ENCODE data around the gene PAFAH2. TPM values are rescaled to one million over a fixed set of nuclear protein-coding genes. Genes with fewer than 3 reads are reported as not detected.

Gene PAFAH2
- total and polyA plus RNA-seq, 8 donors = 0.58 to 25.5 (median 13.0) TPM

- WGBS, 5 donors = 66 to 79% (median 74%) methylated on average over 7 of the region's 7 CpGs
- intact Hi-C loops (cut with DNase I; ENCODE audit: low total_unique reads) = loop anchor here (10.0 kb wide), 1 partner anchor 115 kb away; no protein-coding TSS in a partner anchor
- H3K27me3 ChIP-seq = peaks cover 0 to 15% (median 4%) of the 10 kb centered on the region in 3 donors
- H3K4me3 ChIP-seq = no peak overlapping the region
- no peak for TF ChIP-seq POLR2A (IDR thresholded peaks at IDR 0.05)
- TF ChIP-seq, protein P1, sequence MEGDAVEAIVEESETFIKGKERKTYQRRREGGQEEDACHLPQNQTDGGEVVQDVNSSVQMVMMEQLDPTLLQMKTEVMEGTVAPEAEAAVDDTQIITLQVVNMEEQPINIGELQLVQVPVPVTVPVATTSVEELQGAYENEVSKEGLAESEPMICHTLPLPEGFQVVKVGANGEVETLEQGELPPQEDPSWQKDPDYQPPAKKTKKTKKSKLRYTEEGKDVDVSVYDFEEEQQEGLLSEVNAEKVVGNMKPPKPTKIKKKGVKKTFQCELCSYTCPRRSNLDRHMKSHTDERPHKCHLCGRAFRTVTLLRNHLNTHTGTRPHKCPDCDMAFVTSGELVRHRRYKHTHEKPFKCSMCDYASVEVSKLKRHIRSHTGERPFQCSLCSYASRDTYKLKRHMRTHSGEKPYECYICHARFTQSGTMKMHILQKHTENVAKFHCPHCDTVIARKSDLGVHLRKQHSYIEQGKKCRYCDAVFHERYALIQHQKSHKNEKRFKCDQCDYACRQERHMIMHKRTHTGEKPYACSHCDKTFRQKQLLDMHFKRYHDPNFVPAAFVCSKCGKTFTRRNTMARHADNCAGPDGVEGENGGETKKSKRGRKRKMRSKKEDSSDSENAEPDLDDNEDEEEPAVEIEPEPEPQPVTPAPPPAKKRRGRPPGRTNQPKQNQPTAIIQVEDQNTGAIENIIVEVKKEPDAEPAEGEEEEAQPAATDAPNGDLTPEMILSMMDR (IDR thresholded peaks at IDR 0.05) = no peak
- no peak overlapping the region for H3K27ac ChIP-seq
- DNase-seq = no peak
- H3K4me1 ChIP-seq = peaks cover 5 to 6% (median 5%) of the 10 kb centered on the region in 4 donors
- H3K9me3 ChIP-seq = no peaks in the 10 kb centered on the region
- no peaks in the 10 kb centered on the region for H3K36me3 ChIP-seq
Observed at GRCh38 chr1:26029864-26030481, 32.1 kb upstream of the PAFAH2 start.

DNA sequence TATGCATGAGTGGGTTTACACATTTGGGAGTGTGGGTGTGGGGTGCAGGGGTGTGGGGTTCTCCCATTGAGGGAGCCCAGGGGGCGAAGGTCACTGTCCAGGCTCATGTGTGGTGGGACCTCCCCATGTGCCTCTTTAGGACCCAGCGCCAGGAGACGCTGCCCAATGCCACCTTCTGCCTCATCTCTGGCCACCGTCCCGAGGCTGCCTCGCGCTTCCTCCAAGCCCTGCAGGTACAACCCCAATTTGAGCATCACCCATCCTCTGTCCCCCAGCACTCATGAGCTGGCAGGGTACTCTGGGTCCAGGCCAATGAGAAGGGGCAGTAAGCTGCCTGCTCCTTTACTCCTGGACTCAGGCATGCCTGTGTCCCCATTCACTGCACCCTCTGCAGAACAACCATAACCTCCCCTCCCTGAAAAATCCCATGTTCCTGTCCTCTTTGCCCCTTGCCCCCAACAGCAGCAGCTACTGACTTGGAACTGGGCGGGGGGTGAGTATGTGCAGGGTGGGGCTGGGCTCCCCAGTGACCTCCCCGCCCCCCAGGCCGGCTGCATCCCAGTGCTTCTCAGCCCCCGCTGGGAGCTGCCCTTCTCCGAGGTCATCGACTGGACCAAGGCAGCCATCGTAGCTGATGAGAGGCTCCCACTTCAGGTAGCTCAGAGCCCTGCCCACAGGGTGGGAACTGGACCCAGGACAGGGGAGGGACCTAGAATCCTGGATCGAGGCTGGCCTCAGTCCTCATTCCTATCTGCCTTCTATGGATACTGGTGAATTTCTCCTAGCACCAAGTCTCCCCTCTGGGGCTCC, 31.4 kb upstream of the PAFAH2 start:
- H3K36me3 ChIP-seq = no peaks in the 10 kb centered on the region
- H3K27ac ChIP-seq = no peak overlapping the region
- H3K27me3 ChIP-seq = peaks cover 0 to 9% (median 0%) of the 10 kb centered on the region in 3 donors
- no peak for DNase-seq
- intact Hi-C loops (cut with DNase I; ENCODE audit: low total_unique reads) = no loop called here
- WGBS, 5 donors = 66 to 84% (median 69%) methylated on average over 8 to 15 of the region's 15 CpGs
- peaks cover 0 to 4% (median 0%) of the 10 kb centered on the region in 4 donors for H3K4me1 ChIP-seq
- TF ChIP-seq POLR2AphosphoS5 (IDR thresholded peaks at IDR 0.05) (no peak), EP300 (IDR thresholded peaks at IDR 0.05) (no peak), POLR2A (IDR thresholded peaks at IDR 0.05) (no peak)
- TF ChIP-seq, protein P1 (IDR thresholded peaks at IDR 0.05) = no peak
- no peaks in the 10 kb centered on the region for H3K9me3 ChIP-seq
- no peak overlapping the region for H3K4me3 ChIP-seq

- DNase-seq = no peak
- Histone ChIP-seq H3K4me1 (peaks cover 0 to 4% (median 0%) of the 10 kb centered on the region in 4 donors), H3K4me3 (no peak overlapping the region), H3K36me3 (no peaks in the 10 kb centered on the region), H3K27ac (no peak overlapping the region), H3K27me3 (peaks cover 0 to 6% (median 0%) of the 10 kb centered on the region in 3 donors), H3K9me3 (no peaks in the 10 kb centered on the region)
- intact Hi-C loops (cut with DNase I; ENCODE audit: low total_unique reads) = no loop called here
- 67 to 78% (median 73%) methylated on average over 7 to 8 of the region's 8 CpGs for WGBS, 5 donors
- TF ChIP-seq, protein P1 (IDR thresholded peaks at IDR 0.05) = no peak
- TF ChIP-seq POLR2AphosphoS5 (IDR thresholded peaks at IDR 0.05) (no peak), EP300 (IDR thresholded peaks at IDR 0.05) (no peak), POLR2A (IDR thresholded peaks at IDR 0.05) (no peak)
Observed at GRCh38 chr1:26028490-26028980, 30.7 kb upstream of the PAFAH2 start.

DNA sequence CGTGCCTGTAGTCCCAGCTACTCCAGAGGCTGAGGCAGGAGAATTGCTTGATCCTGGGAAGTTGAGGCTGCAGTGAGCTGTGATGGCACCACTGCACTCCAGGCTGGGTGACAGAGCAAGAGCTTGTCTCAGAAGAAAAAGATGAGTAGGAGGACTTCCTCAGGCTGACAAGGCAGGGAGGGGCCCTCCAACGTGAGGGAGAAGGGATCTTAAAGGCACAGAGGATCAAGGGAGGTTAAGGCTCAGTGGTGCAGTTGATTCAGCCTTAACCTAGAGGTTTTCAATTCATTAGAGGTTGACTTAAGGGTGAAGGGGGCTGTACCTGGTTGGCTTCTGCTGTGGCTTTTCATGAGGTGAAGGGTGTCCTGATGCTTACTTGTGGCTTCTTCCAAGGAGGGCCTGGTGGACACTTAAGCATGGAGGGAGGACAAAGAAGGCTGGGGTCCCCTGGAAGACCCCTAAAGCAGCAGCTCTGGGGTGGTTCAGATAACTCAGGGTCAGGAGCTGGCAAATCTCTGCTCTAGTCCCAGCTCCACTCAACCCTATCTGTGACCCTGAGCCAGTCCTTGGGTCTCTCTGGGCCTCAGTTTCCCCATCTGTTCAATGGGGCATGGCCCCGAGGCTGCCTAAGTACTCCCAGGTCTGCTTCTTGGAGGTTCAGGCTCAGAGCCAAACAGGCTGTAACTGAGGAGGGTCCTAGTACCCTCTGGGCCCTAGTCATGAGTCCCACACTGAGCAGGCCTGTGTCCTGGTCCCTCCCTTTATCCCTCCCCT, 30.0 kb upstream of the PAFAH2 start:
- intact Hi-C loops (cut with DNase I; ENCODE audit: low total_unique reads) = no loop called here
- Histone ChIP-seq H3K36me3 (no peaks in the 10 kb centered on the region), H3K4me3 (no peak overlapping the region), H3K27ac (no peak overlapping the region), H3K27me3 (peaks cover 0 to 6% (median 0%) of the 10 kb centered on the region in 3 donors), H3K4me1 (peaks cover 0 to 4% (median 0%) of the 10 kb centered on the region in 4 donors), H3K9me3 (no peaks in the 10 kb centered on the region)
- WGBS, 5 donors = 30 to 50% (median 40%) methylated on average over 3 of the region's 3 CpGs
- no peak for TF ChIP-seq POLR2A (IDR thresholded peaks at IDR 0.05)
- no peak for DNase-seq

All from stomach (tissue), 9 donors.